ENCODE data around the gene TSEN2. TPM values are rescaled to one million over a fixed set of nuclear protein-coding genes. Genes with fewer than 3 reads are reported as not detected.
A peak's percentile ranks its signal among the peaks of the same experiment; 100 is the strongest.

Gene TSEN2
- total and polyA plus RNA-seq, 2 of the 13 experiments (the other 11 are each of a cell fraction or from before 2014, with no cell fraction given): 11.0 to 17.3 TPM

- no peak for TF ChIP-seq PLSCR1 (CRISPR knock-in tag; IDR thresholded peaks at IDR 0.05; ENCODE audit: borderline replicate concordance)
- no peak for TF ChIP-seq MXD4 (CRISPR knock-in tag; IDR thresholded peaks at IDR 0.05)
- TF ChIP-seq ZNF816 (CRISPR knock-in tag; IDR thresholded peaks at IDR 0.05; ENCODE audit: borderline replicate concordance): no peak
- TF ChIP-seq ZNF501 (CRISPR knock-in tag; IDR thresholded peaks at IDR 0.05): no peak
- no peak for TF ChIP-seq KLF15 (CRISPR knock-in tag; IDR thresholded peaks at IDR 0.05; ENCODE audit: borderline replicate concordance)
- TF ChIP-seq, protein P1, sequence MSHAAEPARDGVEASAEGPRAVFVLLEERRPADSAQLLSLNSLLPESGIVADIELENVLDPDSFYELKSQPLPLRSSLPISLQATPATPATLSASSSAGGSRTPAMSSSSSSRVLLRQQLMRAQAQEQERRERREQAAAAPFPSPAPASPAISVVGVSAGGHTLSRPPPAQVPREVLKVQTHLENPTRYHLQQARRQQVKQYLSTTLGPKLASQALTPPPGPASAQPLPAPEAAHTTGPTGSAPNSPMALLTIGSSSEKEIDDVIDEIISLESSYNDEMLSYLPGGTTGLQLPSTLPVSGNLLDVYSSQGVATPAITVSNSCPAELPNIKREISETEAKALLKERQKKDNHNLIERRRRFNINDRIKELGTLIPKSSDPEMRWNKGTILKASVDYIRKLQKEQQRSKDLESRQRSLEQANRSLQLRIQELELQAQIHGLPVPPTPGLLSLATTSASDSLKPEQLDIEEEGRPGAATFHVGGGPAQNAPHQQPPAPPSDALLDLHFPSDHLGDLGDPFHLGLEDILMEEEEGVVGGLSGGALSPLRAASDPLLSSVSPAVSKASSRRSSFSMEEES (CRISPR knock-in tag; IDR thresholded peaks at IDR 0.05): no peak
- TF ChIP-seq PCBP1 (IDR thresholded peaks at IDR 0.05; ENCODE audit: borderline replicate concordance, low read depth, low read length): no peak
- TF ChIP-seq RXRA (CRISPR knock-in tag; IDR thresholded peaks at IDR 0.05): no peak
Measured at GRCh38 chr3:12560505-12561190, 76.4 kb downstream of the TSEN2 start (continued).

- POLR2A ChIA-PET: no interaction called here
- H3K4me3 ChIP-seq (replicated peaks in 1 of 3; ENCODE audit: insufficient read depth in 1 of 3, low read depth in 2 of 3, low read length in 3 of 3): no peak overlapping the region
- no TSS peak for BruUV-seq (replicated peaks)
- CTCF ChIA-PET (ENCODE audit: low intra/inter-chr PET ratio, low total read pairs): no interaction called here
- no peaks in the 10 kb centered on the region for H3K36me3 ChIP-seq (replicated peaks in 1 of 2; ENCODE audit: control insufficient read depth in 1 of 2, insufficient read depth in 2 of 2, low read length in 2 of 2)
- WGBS (ENCODE audit: low lambda C conversion rate): 96% methylated on average over 2 of the region's 2 CpGs
- peaks cover 53% of the 10 kb centered on the region for H3K4me1 ChIP-seq (ENCODE audit: insufficient read depth, low read length)
- TF ChIP-seq, protein P2, sequence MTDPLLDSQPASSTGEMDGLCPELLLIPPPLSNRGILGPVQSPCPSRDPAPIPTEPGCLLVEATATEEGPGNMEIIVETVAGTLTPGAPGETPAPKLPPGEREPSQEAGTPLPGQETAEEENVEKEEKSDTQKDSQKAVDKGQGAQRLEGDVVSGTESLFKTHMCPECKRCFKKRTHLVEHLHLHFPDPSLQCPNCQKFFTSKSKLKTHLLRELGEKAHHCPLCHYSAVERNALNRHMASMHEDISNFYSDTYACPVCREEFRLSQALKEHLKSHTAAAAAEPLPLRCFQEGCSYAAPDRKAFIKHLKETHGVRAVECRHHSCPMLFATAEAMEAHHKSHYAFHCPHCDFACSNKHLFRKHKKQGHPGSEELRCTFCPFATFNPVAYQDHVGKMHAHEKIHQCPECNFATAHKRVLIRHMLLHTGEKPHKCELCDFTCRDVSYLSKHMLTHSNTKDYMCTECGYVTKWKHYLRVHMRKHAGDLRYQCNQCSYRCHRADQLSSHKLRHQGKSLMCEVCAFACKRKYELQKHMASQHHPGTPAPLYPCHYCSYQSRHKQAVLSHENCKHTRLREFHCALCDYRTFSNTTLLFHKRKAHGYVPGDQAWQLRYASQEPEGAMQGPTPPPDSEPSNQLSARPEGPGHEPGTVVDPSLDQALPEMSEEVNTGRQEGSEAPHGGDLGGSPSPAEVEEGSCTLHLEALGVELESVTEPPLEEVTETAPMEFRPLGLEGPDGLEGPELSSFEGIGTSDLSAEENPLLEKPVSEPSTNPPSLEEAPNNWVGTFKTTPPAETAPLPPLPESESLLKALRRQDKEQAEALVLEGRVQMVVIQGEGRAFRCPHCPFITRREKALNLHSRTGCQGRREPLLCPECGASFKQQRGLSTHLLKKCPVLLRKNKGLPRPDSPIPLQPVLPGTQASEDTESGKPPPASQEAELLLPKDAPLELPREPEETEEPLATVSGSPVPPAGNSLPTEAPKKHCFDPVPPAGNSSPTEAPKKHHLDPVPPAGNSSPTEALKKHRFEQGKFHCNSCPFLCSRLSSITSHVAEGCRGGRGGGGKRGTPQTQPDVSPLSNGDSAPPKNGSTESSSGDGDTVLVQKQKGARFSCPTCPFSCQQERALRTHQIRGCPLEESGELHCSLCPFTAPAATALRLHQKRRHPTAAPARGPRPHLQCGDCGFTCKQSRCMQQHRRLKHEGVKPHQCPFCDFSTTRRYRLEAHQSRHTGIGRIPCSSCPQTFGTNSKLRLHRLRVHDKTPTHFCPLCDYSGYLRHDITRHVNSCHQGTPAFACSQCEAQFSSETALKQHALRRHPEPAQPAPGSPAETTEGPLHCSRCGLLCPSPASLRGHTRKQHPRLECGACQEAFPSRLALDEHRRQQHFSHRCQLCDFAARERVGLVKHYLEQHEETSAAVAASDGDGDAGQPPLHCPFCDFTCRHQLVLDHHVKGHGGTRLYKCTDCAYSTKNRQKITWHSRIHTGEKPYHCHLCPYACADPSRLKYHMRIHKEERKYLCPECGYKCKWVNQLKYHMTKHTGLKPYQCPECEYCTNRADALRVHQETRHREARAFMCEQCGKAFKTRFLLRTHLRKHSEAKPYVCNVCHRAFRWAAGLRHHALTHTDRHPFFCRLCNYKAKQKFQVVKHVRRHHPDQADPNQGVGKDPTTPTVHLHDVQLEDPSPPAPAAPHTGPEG (CRISPR knock-in tag; IDR thresholded peaks at IDR 0.05): no peak
- TF ChIP-seq ZNF138 (CRISPR knock-in tag; IDR thresholded peaks at IDR 0.05; ENCODE audit: low read depth): no peak
- TF ChIP-seq MTF1 (CRISPR knock-in tag; IDR thresholded peaks at IDR 0.05): no peak
- no peak for TF ChIP-seq XBP1 (CRISPR knock-in tag; IDR thresholded peaks at IDR 0.05)
- peak; percentile 66; the same call in 1 of the 2 replicates for TF ChIP-seq ZNF121 (CRISPR knock-in tag; IDR thresholded peaks at IDR 0.05)
- DNase-seq (ENCODE audit: low spot score) (no peak), FAIRE-seq (no peak), ATAC-seq (no peak)
- no peaks in the 10 kb centered on the region; a peak in 1 of 5 replicates for H3K27me3 ChIP-seq (ENCODE audit: control insufficient read depth in 1 of 2, insufficient read depth in 2 of 2, low read length in 2 of 2)
- H3K4me2 ChIP-seq (ENCODE audit: low read depth, low read length): no peak overlapping the region
- H3K27ac ChIP-seq (ENCODE audit: extremely low read length, insufficient read depth, low read length): no peak overlapping the region
- H2AFZ ChIP-seq (ENCODE audit: low read length): no peak overlapping the region
- intact Hi-C loops (cut with micrococcal nuclease; ENCODE audit: unreplicated experiment): no loop called here
- H3K9me3 ChIP-seq (ENCODE audit: low read length): no peaks in the 10 kb centered on the region
- in situ Hi-C loops (cut with HindIII; ENCODE audit: extremely low pct_ligation_motif_present, low pct_unique_long_range_greater_than_20kb): no loop called here
- no peak overlapping the region for H3K9ac ChIP-seq (ENCODE audit: insufficient read depth, low read depth, low read length)
- H3K79me2 ChIP-seq (ENCODE audit: insufficient read depth, low read length): peaks cover 91% of the 10 kb centered on the region
- peaks cover 63% of the 10 kb centered on the region for H4K20me1 ChIP-seq (ENCODE audit: insufficient read depth, low read length)
Measured at GRCh38 chr3:12561397-12561796, 77.1 kb downstream of the TSEN2 start.
